Measurements from ENCODE around the gene KY. TPM values are rescaled to one million over a fixed set of nuclear protein-coding genes. Genes with fewer than 3 reads are reported as not detected.
"Not testable (repeated sequence)": the region's sequence is repeated elsewhere in the genome, so short reads cannot be mapped to it uniquely, and the experiment has no call there.

Gene KY
- total RNA-seq, 2 donors from 2014 or later = 0.21 TPM; not detected in 1

- ATAC-seq; DNase-seq; intact Hi-C loops (cut with DNase I): not testable (repeated sequence)
These were observed 55.8 kb downstream of the KY start for GRCh38 chr3:134594986-134595385.

GRCh38 chr3:134594331-134594741 lies 56.5 kb downstream of the KY start:
- intact Hi-C loops (cut with DNase I) = no loop called here
- DNase-seq = no peak
- ATAC-seq = no peak

GRCh38 chr3:134592806-134593205 lies 58.0 kb downstream of the KY start:
- ATAC-seq (no peak), DNase-seq (no peak)
- intact Hi-C loops (cut with DNase I) = no loop called here

GRCh38 chr3:134590766-134591165 lies 60.1 kb downstream of the KY start:
- ATAC-seq = no peak
- no peak for DNase-seq
- intact Hi-C loops (cut with DNase I) = no loop called here

GRCh38 chr3:134579141-134579665 lies 71.6 kb downstream of the KY start:
- intact Hi-C loops (cut with DNase I) = no loop called here
- ATAC-seq (no peak), DNase-seq (no peak)

- ATAC-seq = no peak
- intact Hi-C loops (cut with DNase I) = no loop called here
- DNase-seq = no peak
These were observed 74.0 kb downstream of the KY start for GRCh38 chr3:134576831-134577230.

GRCh38 chr3:134576426-134576825 lies 74.4 kb downstream of the KY start:
- DNase-seq (no peak), ATAC-seq (no peak)
- intact Hi-C loops (cut with DNase I) = no loop called here

- intact Hi-C loops (cut with DNase I); ATAC-seq; DNase-seq: not testable (repeated sequence)
These were observed 80.9 kb downstream of the KY start for GRCh38 chr3:134569899-134570298.

- ATAC-seq (no peak), DNase-seq (no peak)
- intact Hi-C loops (cut with DNase I) = no loop called here
These were observed 82.0 kb downstream of the KY start for GRCh38 chr3:134568790-134569189.

- intact Hi-C loops (cut with DNase I) = no loop called here
- no peak for DNase-seq
- ATAC-seq = no peak
These were observed 83.2 kb downstream of the KY start for GRCh38 chr3:134567605-134568004.

GRCh38 chr3:134564991-134565390 lies 85.8 kb downstream of the KY start:
- ATAC-seq (no peak), DNase-seq (no peak)
- intact Hi-C loops (cut with DNase I) = no loop called here

GRCh38 chr3:134563601-134564000 lies 87.2 kb downstream of the KY start:
- intact Hi-C loops (cut with DNase I) = no loop called here
- no peak for DNase-seq
- no peak for ATAC-seq

- intact Hi-C loops (cut with DNase I) = no loop called here
- DNase-seq = no peak
- no peak for ATAC-seq
These were observed 88.8 kb downstream of the KY start for GRCh38 chr3:134562055-134562454.

- intact Hi-C loops (cut with DNase I) = no loop called here
- ATAC-seq (no peak), DNase-seq (no peak)
These were observed 91.2 kb downstream of the KY start for GRCh38 chr3:134559591-134559990.

Other genes with a start within 250 kb of the KY start
- gene ANAPC13, start 165.0 kb downstream of the KY start, total RNA-seq = 10 to 100 TPM; 63.2 to 83.9 TPM
- gene CEP63, start 165.0 kb downstream of the KY start, total RNA-seq = 10 to 100 TPM; 30.2 to 31.7 TPM
- 1 to 10 TPM in 1 of 2 donors, under 1 TPM in 1; 0.85 to 1.7 TPM for gene EPHB1, start 144.2 kb upstream of the KY start, total RNA-seq

Data from left cardiac atrium (tissue), 4 donors.